Stimulated activated naive CD4-positive, alpha-beta T cell treated with Interleukin-2 at 50 U/mL for 16 hours (primary cell): ENCODE results near the gene OR2V2.
"Not testable (repeated sequence)": the region's sequence is repeated elsewhere in the genome, so short reads cannot be mapped to it uniquely, and the experiment has no call there.

Experiments
- DNase-seq: peaks from one replicate; lab custom pipeline; 2025; lab: John Stamatoyannopoulos, UW

The OR2V2 gene

DNA sequence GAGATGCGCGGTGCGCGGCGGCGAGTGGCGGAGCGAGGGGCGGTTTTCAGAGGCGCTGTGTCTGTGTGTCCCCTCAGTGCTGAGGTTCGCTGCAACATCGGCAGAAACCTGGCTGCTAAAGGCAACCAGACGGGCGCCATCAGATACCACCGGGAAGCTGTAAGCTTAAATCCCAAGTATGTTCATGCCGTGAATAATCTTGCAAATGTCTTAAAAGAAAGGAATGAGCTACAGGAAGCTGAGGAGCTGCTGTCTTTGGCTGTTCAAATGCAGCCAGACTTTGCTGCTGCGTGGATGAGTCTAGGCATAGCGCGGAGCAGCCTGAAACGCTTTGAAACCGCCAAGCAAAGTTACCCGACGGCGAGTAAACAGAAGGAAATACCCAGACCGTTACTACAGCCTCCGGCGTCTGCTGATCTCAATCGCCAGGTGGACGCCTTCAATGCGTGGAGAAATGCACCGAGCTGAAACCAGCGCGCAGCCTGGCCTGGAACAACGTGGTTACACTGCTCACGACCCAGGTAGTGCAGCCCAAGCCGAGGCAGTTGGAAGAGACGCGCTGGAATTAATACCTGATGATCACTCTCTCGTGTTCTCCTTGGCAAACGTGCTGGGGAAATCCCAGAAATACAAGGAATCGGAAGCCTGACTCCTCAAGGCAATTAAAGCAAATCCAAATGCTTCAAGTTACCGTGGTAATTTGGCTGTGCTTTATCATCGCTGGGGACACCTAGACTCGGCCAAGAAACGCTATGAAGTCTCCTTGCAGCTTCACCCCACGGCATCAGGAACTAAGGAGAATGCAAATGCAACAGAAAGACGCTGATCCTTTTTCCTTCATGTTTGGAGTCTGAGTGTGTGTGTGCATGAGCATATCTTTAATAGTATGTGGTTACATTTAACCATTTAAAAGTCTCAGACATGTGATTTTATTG lies 32.3 kb upstream of the OR2V2 start:
- no peak for DNase-seq

DNA sequence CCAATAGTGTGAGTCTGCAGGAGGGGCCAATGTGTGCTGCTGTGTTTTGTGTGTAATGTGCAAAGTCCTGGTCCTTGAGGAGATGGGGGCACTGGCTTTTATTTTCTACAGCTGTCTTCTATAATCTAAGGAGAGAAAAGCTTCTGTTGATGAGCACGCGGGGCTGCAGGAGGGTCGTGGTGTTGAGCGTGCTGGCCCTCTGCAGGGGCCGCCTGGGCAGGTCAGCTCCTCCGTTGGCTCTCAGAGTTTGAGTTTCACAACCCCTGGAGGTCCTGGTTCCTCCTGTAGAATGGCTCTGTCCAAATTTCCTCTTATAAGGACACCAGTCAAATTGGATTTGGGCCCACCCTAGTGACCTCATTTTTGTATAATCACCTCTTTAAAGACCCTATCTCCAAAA lies 29.0 kb upstream of the OR2V2 start:
- no peak for DNase-seq

DNA sequence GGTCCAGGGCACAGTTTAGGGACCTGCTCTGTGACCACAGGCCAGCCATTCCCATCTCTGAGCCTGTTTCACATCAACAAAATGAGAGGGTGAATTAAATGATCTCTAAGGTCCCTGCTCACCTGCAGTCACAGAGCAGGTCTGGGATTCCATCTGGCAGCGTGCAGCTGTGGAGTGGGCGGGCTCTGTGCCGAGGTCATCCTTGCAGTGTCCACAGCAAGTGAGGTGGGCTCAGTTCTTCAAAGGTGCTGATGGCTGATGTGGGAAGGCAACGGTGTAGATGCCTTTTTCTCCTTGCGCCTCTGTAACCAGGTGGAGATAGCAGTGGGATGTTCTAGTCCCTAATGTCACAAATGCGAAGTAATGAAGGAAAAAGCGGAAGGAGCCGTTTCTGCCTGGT lies 28.3 kb upstream of the OR2V2 start:
- no peak for DNase-seq

DNA sequence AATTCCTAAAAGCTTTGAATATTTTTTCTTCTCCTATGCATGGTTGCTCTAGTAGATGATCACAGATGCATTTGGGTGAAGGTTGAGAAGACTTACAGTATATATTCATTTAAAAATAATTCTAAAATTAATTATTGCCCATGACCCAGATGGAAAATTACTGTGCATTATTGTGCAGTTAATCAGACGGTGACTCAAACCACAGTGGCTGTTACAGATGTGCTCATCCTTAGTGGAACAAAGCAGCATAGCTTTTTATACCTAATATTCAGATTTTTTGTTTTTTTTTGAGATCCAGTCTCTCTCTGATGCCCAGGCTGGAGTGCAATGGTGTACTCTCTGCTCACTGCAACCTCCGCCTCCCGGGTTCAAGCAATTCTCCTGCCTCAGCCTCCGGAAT lies 27.1 kb upstream of the OR2V2 start:
- DNase-seq, result no peak

DNA sequence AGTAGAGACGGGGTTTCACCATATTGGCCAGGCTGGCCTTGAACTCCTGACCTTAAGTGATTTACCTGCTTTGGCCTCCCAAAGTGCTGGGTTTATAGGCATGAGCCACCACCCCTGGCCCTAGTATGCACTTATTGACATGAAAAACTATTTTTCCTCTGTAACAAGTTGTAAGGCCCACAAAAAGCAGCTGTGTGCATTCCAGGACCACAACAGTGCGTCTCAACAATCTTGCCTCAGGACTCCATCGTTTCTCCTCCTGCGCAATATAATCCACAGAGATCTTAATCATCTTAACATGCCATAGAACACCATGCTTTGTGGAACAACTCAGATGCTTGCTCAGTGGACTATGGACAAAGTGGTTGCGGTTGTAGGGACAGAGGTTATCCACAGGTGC lies 26.6 kb upstream of the OR2V2 start:
- no peak for DNase-seq

DNA sequence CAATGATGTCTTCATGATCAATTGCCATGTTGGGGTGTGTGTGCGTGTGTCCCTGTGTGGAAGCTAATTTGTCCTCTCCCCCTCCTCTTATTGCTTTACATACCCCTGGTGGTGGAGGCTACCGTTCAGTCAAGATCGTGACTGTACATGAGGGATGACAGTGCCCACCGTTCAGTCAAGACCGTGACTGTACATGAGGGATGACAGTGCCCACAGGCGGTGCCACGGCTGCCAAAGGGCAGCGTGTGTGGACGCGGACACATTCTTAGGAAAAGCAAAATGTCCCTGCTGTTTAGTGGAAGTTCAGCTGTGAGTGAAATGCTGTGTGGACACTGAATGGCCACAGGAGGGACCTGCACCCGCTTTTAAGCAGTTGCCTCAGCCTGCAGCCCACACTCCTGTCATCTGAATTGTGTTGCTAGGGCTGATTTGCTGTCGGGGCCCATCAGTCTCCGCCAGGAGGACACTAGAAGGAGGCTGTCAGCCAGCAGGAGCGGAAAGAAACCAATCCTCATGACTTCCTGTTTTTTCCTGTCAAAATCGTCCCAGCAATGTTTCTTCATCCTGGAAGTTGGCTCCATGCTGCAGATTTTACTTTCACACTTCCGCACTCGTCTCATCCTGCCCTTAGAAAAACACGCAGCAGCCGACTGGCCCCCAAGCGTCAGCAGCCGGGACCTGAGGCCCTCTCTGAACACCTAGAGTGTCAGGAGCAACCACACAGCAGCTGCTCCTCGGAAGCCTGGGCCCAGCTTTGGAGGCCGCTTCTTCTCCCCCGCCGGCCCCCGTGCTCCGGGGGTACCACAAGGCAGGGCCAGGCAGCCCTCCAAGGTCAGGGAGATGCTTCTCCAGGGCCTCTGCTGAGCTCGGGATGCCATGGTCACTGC lies 25.5 kb upstream of the OR2V2 start:
- no peak for DNase-seq

DNA sequence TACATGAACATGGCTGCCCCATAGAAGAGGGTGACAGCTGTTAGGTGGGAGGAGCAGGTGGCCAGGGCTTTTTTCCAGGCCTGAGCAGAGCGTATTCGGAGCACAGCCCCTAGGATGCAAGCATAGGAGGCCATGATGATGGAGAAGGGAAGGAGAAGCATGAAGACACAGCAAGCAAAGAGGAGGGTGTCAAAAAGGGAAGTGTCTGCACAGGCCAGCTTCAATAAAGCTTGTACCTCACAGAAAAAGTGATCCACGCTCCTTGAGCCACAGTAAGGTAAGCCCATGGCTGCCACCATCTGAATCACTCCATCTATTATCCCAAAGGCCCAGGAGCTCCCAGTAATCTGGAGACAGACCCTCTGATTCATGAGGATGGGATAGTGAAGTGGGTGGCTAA lies 22.9 kb upstream of the OR2V2 start:
- DNase-seq, result no peak

DNA sequence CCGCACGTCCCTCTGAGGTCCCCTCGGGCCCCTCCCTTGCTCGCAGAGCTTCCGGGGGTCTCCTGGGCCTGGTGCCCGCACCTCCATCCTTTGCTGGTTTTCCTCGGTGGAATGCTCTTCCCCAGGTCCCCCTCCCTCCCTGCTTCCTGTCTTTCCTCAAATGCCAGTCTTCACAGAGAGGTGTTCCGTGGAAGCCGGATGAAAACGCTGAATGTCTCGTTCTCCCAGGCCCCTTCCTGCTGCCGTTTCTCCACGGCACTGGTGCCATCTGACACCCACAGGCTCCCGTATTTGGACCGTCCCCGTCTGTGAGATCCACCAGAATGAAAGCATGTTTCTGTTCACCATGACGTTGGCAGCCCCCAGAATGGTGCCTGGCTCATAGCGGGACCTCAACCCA lies 20.5 kb upstream of the OR2V2 start:
- no peak for DNase-seq

DNA sequence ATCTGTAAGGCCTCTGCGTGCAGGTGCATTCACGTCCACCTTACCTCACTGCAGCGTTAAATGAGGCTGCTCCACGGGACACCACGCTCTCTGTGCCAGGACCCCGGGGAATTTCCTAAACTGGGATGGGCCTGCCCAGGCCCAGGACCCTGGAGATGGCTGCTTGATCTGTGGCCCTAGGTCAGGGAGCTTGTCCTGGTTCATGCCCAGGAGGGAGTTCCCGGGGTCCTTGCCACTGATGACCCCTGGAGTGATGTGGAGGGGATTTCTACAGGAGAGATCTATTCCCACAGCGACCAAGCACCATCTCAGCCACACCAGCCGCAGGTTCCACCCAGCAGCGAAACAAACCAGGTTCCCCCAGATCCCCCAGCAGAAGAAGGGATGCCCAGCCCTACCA lies 19.9 kb upstream of the OR2V2 start:
- DNase-seq, result no peak

DNA sequence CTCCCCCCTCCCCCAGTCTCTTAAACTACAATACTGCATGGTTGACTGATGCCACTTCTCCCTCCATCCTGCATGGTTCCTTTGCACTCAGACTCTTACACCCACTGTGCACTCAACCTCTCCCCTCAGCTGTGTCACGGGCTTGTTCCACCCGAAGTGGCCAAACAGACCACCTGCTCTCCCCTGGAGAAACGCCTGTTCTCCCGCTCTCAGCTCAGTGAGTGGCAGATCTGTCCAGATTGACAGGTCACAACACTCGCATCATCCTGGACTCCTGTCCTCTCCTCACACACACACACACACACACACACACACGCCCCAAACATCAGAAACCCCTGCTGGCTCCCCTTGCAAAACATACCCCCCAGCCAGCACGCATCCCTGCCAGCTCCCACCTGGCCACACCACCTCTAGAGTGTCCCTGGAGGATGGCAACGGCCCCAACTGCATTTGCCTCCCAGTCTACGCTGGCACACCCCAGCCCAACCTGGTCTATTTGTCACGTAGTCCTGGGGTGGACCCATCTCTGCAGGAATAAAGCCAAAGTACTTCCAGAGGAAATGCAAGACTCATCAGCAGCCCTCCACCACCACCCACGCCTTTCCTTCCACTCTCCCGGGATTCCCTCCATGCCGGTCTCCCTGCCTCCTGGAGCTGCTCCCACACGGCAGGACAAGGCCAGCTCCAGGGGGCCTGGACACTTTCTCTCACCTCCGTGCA lies 19.3 kb upstream of the OR2V2 start:
- DNase-seq, result no peak

DNA sequence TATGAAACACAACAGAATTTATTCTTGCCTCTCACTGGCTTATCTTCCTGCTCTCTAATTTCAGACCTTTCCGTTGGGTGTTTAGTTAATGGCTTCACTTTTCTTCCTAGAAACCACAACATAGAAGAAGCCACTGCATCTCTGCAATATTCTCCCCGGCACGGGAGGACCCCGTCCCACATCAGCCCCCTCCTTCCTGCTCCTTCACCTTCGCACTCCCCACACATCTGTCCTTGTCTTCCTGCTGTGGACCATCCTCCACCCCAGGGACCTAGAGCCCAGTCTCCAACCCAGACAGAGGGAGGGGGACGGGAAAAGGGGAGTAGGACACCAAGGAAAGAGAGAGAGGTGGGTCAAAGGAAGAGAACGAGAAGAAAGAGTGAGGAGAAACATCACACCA lies 17.8 kb upstream of the OR2V2 start:
- no peak for DNase-seq

DNA sequence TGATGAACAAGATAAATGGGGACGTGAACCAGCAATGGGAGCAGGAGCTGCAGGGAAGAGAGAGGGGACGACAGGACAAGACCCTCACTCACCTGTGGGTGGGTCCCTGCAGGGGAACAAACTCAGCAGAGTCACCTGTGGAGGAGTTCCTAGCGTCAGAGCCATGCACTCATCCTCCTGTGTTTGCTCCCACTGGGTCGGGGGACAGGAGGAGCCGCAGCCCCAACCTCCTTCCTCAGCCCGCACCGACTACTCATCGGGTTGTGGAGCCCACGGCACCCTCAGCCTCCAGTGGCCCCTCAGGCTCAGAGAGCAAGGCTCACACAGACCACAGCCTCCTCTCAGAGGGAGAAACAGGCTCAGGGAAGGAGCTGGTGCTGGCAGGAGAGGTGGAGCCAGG lies 17.3 kb upstream of the OR2V2 start:
- not testable (repeated sequence) for DNase-seq

DNA sequence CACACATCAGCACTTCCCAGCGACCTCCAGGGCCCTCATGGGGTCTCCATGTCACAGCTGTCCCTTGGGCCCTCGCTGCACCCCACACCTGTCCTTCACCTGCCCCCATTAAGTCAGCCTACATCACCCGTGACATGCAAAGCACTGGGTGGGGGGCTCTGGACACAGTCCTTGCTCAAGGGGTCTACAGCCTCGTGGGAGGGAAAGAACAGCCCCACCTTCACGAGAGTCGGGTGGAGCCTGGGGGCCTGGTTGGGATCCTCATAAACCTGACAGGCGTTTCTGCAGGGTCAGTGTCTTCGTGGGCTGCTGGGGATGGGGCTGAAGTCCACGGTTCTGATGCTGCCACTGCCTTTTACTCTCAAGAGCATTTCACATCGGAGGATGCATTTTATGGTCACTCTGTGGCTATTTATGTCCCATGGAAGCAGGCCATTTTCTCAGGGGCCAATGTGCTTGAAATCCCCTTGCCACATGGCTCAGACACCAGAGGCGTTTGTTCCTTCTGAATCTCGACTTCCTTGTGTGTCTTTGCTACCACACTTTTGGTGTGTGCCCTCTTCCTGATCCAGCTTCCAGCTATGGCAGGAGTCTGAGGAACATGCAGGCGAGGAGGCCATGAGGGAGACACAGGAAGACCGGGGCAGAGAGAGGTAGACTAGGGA lies 16.4 kb upstream of the OR2V2 start, which contains the start of gene OR2V1:
Gene OR2V1, minus strand, starts transcription at position 338 of the 665 bp plus-strand sequence. CDS start 5,865 bp downstream, outside the sequence.
- DNase-seq, result no peak

DNA sequence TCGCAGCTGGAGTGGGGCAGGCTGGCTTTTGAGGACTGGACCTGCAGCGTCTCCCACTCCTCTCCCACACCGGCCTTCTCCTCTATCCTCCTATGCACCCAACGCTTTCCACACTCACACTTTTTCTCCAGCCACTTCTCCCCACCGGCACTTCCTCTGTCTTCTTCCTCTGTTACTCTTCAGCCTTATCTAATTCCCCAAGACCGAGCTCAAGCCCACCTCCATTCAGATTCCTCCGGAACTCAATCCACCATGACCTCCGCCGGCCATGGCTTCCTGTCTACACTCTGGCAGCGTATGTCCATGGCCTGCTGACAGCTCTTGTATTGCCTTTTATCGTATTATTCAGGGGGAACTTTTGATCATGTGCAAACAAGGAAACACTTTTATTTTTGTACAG lies 15.9 kb upstream of the OR2V2 start:
- DNase-seq, result no peak

DNA sequence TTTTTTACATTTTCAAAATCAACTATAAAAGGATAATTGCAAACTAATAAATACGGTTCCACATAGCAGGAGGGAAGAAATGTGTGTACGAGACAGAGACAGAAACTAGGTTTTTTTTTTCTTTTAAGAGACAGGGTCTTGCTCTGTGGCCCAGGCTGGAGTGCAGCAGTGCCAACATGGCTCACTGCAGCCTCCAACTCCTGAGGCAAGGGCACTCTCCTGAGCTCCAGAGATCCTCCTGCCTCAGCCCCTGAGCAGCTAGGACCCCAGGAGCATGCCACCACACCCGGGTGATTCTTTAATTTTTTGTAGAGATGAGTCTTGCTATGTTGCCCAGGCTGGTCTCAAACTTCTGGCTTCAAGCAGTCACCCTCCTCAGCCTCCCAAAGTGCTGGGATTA lies 14.3 kb upstream of the OR2V2 start:
- DNase-seq, result no peak

DNA sequence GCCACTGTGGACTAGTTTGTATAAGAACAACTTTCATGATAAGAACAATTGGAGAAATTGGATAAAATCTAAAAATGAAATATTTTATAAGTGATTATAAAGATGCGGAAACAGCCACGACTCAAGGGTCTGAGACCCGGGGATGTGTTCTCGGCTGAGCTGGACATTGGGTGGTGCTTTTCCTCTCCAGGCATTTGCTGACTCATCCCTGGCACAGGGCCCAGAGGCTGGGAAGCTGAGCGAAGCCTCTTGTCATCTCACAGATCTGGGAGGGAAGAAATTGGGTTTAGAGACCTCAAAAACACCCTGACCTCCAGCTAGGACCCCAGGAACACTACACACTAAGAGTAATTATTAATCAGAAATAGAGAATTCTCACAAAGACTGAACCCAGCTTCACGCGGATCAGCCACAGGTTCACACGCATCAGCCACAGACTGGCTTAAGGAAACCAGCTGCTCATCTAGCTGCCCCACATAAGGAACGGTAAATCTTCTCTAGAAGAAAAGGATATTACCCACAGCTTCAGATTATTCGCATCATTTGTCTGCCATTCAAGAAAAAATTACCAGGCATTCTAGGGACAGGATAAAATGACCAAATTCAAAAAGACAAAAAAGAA lies 13.7 kb upstream of the OR2V2 start:
- DNase-seq, result no peak

DNA sequence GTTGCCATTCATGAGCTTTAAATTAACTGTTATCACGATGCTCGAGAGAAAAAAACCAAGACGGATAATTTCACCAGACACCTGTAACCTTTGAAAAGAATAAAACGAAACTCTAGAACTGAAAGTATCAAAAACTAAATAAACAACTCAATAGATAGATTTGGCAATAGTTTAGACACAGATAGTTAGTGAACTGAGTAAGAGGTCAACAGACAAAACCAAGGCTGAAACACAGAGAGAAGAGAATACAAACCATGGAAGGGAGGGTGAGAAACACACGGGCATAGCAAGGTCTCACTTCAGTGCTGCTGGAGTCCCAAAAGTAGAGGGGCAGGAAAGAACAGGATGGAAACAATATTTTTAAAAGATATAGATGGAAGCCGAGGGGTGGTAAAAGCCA lies 13.1 kb upstream of the OR2V2 start:
- DNase-seq, result no peak

DNA sequence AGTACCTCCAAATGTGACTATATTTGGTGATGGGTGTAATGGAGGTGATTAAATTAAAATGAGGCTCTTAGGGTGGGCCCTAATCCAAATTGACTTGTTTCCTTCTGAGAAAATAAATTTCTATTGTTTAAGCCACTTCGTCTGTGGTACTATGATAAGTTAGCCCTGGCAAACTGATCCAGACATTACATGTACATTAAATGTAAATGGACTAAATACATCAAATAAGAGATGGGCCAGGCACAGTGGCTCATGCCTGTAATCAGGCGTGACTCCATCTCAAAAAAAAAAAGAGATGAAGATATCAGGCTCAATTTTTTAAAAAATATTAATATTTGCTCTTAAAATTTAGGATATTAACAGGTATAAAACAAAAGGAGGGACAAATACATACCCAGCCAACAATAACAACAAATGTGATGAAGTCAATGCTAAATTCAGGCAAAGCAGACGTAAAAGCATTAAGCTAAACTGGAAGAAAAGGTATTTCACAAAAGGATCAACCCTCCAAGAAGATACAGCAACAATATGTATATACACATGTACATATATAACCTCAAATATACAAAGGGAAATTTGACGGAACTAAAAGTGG lies 10.9 kb upstream of the OR2V2 start:
- DNase-seq, result no peak

DNA sequence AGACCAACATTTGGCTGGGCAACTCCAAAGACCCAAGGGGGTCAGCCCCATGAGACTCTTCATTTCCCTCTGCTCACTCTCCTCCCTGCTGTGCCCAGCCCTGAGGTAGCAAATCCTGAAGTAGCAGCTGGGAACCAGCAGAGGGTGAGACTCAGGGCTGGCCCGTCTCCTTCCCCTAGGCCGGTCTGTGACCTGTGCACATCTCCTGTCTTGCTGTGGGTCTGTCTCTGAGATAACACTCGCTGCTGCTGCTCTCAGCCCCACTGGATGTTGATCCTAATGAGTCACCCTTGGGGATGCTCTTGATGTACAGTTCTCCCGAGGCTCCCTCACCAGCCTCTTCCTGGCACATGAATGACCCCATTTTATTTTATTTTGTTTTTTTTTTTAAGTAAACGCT lies 9.1 kb upstream of the OR2V2 start:
- no peak for DNase-seq

DNA sequence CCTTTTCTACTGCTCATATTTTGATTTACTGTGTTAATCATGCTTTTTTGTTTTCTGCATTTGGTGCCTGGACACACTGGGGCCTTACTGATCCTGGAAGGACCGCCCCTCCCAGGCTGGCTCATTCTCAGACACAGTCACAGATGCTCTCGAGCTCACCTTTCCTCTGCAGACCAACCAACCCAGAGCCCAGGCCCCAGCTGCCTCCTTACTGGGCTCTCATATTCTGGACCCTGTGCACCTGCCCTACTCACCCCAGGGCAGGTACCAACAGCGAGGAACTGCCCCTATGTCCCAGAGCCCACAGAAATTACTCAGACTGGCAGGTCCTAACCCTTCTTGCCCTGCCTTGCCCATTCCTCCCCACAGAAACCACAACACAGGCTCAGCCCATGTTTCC lies 6.6 kb upstream of the OR2V2 start:
- DNase-seq, result no peak

DNA sequence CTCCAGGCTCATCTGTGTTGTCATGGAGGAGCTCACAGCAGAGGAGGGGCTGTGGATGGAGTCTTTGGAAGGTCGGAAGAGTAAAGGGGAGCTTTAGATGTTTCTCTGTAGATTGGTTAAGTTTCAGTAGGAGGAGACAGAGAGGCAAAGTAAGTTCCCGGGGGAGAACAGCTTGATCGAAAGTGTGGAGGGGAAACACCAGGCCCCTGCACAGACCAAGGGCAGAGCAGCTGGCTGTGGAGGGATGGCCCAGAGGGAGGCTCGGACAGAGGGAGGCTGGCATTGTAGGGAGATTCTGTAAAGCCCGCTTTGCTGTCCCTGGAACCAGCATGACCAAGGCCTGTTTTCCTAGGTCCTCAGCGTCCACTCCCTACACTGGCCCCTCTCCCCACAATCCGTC lies 5.3 kb upstream of the OR2V2 start:
- no peak for DNase-seq
